MCF 10A (cell line): Measurements from ENCODE around the gene ING1. TPM values are rescaled to one million over a fixed set of nuclear protein-coding genes. Genes with fewer than 3 reads are reported as not detected.
"Not testable (repeated sequence)": the region's sequence is repeated elsewhere in the genome, so short reads cannot be mapped to it uniquely, and the experiment has no call there.

Source experiments
- BruUV-seq: library from RNA; stranded (reverse); fragments of 400-500 nt; replicated peaks from 2 replicates; lab custom pipeline; 2021; lab: Mats Ljungman, UMichigan
- CTCF ChIA-PET: fragments of 300-600 bp; sonication (Branson Sonifier 250); formaldehyde crosslinking; extraction: SDS; loops from one replicate; lab custom pipeline; 2021; ENCODE audit warnings: antibody characterized with exemption, inconsistent platforms; lab: Yijun Ruan, JAX
- POLR2A ChIA-PET: fragments of 300-600, 350-650 bp; sonication (Branson Sonifier 250); formaldehyde crosslinking; extraction: SDS; loops from one replicate; lab custom pipeline; 2020; ENCODE audit warnings: antibody characterized with exemption, inconsistent platforms; lab: Yijun Ruan, JAX
- DNase-seq: peaks from one replicate; pipeline ENCODE4 v3.0.0-alpha.2; 2018; ENCODE audit not compliant: unreplicated experiment
- H3K27ac Mint-ChIP-seq: one replicate; pipeline ENCODE4 v1.8.0; 2022; ENCODE audit warnings: mild to moderate bottlenecking, low read depth, mixed read lengths; ENCODE audit not compliant: unreplicated experiment
- H3K27me3 Mint-ChIP-seq: one replicate; pipeline ENCODE4 v1.8.0; 2022; ENCODE audit warnings: mixed read lengths; ENCODE audit not compliant: insufficient read depth, unreplicated experiment
- H3K36me3 Mint-ChIP-seq: one replicate; pipeline ENCODE4 v1.8.0; 2022; ENCODE audit warnings: mild to moderate bottlenecking, moderate library complexity, mixed read lengths; ENCODE audit not compliant: insufficient read depth, unreplicated experiment
- H3K4me1 Mint-ChIP-seq: one replicate; pipeline ENCODE4 v1.8.0; 2022; ENCODE audit warnings: mixed read lengths; ENCODE audit not compliant: insufficient read depth, unreplicated experiment
- H3K4me3 Mint-ChIP-seq: one replicate; pipeline ENCODE4 v1.8.0; 2022; ENCODE audit warnings: mild to moderate bottlenecking, moderate library complexity, mixed read lengths; ENCODE audit not compliant: unreplicated experiment
- H3K9me3 Mint-ChIP-seq: one replicate; pipeline ENCODE4 v1.8.0; 2022; ENCODE audit warnings: mixed read lengths; ENCODE audit not compliant: unreplicated experiment
- CTCF ChIP-seq: fragments of 200-600 bp; IDR thresholded peaks from one replicate; pipeline ENCODE4 v1.8.0; 2022; ENCODE audit warnings: antibody characterized with exemption, mild to moderate bottlenecking; ENCODE audit not compliant: unreplicated experiment
- intact Hi-C: fragments of 100-400 bp; cut with micrococcal nuclease; formaldehyde crosslinking; loops from 2 replicates; pipeline ENCODE4 v1.14.1; 2022
- total RNA-seq: library from RNA; stranded (reverse); gene quantifications from 2 replicates; pipeline ENCODE4 v1.2.3, GENCODE V29; 2022

Gene ING1
- total RNA-seq, 1 experiment from 2014 or later = 10.0 TPM

- H3K4me1 Mint-ChIP-seq = peaks cover 15% of the 10 kb centered on the region
- BruUV-seq = no TSS peak
- H3K4me3 Mint-ChIP-seq = no peak overlapping the region
- no peak for DNase-seq
- peaks cover 100% of the 10 kb centered on the region for H3K36me3 Mint-ChIP-seq
- H3K27ac Mint-ChIP-seq = no peak overlapping the region
- intact Hi-C loops = no loop called here
- H3K9me3 Mint-ChIP-seq = no peaks in the 10 kb centered on the region
- ChIA-PET CTCF (no interaction called here), POLR2A (no interaction called here)
- TF ChIP-seq CTCF = no peak
- H3K27me3 Mint-ChIP-seq = no peaks in the 10 kb centered on the region
These were observed 14.8 kb upstream of the ING1 start for GRCh38 chr13:110698689-110699088.

GRCh38 chr13:110699148-110700145, 14.1 kb upstream of the ING1 start:
- no TSS peak for BruUV-seq
- H3K36me3 Mint-ChIP-seq = peaks cover 94% of the 10 kb centered on the region

DNA sequence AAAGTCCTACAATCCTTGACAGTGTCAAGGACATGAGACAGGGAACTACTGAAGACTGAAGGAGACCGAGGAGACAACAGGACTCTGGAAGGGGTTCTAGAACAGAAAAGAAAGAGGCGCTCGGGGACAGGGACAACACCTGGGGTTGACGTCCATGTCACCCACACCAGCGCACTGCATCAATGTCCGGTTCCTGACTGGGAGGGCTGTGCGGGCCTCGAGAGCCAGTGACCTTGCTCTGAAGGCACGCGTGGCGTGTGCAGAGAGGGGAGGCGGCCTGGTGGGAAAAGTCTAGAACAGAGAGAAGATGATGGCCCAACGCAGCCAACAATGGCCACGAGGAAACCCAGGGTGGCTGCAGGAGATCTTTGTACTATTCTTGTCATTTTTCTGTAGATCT, 13.3 kb upstream of the ING1 start:
- TF ChIP-seq CTCF = no peak
- ChIA-PET POLR2A (no interaction called here), CTCF (no interaction called here)
- DNase-seq = no peak
- Mint-ChIP-seq H3K4me1 (peaks cover 15% of the 10 kb centered on the region), H3K27me3 (no peaks in the 10 kb centered on the region), H3K4me3 (no peak overlapping the region), H3K9me3 (no peaks in the 10 kb centered on the region), H3K36me3 (peaks cover 86% of the 10 kb centered on the region), H3K27ac (no peak overlapping the region)
- no TSS peak for BruUV-seq
- intact Hi-C loops = no loop called here

More at GRCh38 chr13:110699148-110700145, 14.1 kb upstream of the ING1 start:
- Mint-ChIP-seq H3K9me3 (no peaks in the 10 kb centered on the region), H3K4me3 (no peak overlapping the region), H3K27ac (no peak overlapping the region), H3K4me1 (peaks cover 15% of the 10 kb centered on the region), H3K27me3 (no peaks in the 10 kb centered on the region)
- TF ChIP-seq CTCF = no peak
- intact Hi-C loops = no loop called here
- DNase-seq = no peak
- ChIA-PET CTCF (no interaction called here), POLR2A (no interaction called here)

- Mint-ChIP-seq H3K9me3 (no peaks in the 10 kb centered on the region), H3K27me3 (no peaks in the 10 kb centered on the region), H3K27ac (no peak overlapping the region), H3K4me1 (peaks cover 15% of the 10 kb centered on the region), H3K4me3 (no peak overlapping the region), H3K36me3 (peaks cover 82% of the 10 kb centered on the region)
- ChIA-PET POLR2A (interaction anchor here (1.0 to 8.1 kb wide), 3 partner anchors 11 to 16 kb away, joined by 3 to 125 read pairs (median 7); partner anchors contain the start of gene ING1), CTCF (no interaction called here)
- no peak for DNase-seq
- no TSS peak for BruUV-seq
- TF ChIP-seq CTCF = no peak
- intact Hi-C loops = no loop called here
These were observed 12.9 kb upstream of the ING1 start for GRCh38 chr13:110700641-110701040.

GRCh38 chr13:110701061-110701460, 12.4 kb upstream of the ING1 start:
- H3K27ac Mint-ChIP-seq, H3K9me3 Mint-ChIP-seq, H3K27me3 Mint-ChIP-seq, BruUV-seq, CTCF ChIA-PET, DNase-seq, H3K4me3 Mint-ChIP-seq, intact Hi-C loops: not testable (repeated sequence)
- POLR2A ChIA-PET = interaction anchor here (1.0 to 8.1 kb wide), 3 partner anchors 11 to 15 kb away, joined by 3 to 125 read pairs (median 7); partner anchors contain the start of gene ING1
- peaks cover 78% of the 10 kb centered on the region for H3K36me3 Mint-ChIP-seq
- H3K4me1 Mint-ChIP-seq = peaks cover 15% of the 10 kb centered on the region
